GM23338 (cell line): Measurements from ENCODE around the gene CAMP.
"Not testable (repeated sequence)": the region's sequence is repeated elsewhere in the genome, so short reads cannot be mapped to it uniquely, and the experiment has no call there.

Experiments
- CTCF ChIP-seq, 2 experiments: fragments of 200-600 bp in 1 of 2; sonication (generic) in 1 of 2; conservative IDR thresholded peaks; 2 replicates each; pipeline versions ENCODE4 v1.5.1 to v1.6.1; 2016 to 2017; ENCODE audit warnings: antibody characterized with exemption in 2 of 2, low read depth in 2 of 2, mild to moderate bottlenecking in 2 of 2, moderate library complexity in 1 of 2
- EZH2phosphoT487 ChIP-seq: fragments of 200-600 bp; sonication (generic); IDR thresholded peaks from one replicate; pipeline ENCODE4 v1.8.1; 2018; ENCODE audit warnings: antibody characterized with exemption; ENCODE audit not compliant: unreplicated experiment
- POLR2AphosphoS5 ChIP-seq: IDR thresholded peaks from 2 replicates; pipeline ENCODE4 v1.6.1; 2016; ENCODE audit warnings: antibody characterized with exemption, low read depth
- STAT1 ChIP-seq: IDR thresholded peaks from one replicate; pipeline ENCODE4 v1.6.1; 2016; ENCODE audit warnings: antibody characterized with exemption; ENCODE audit not compliant: unreplicated experiment
- ZNF114 ChIP-seq: fragments of 250-450 bp; sonication (Bioruptor Pico); IDR thresholded peaks from 2 replicates; pipeline ENCODE4 v1.5.0; 2020; ENCODE audit warnings: mild to moderate bottlenecking, moderate library complexity
- TF ChIP-seq, protein P1 (sequence below): IDR thresholded peaks from one replicate; pipeline ENCODE4 v1.6.1; 2018; ENCODE audit warnings: antibody characterized with exemption; ENCODE audit not compliant: unreplicated experiment
- TF ChIP-seq, protein P2 (sequence below): IDR thresholded peaks from 2 replicates; pipeline ENCODE4 v1.6.1; 2016; ENCODE audit warnings: antibody characterized with exemption

- TF ChIP-seq, protein P1, sequence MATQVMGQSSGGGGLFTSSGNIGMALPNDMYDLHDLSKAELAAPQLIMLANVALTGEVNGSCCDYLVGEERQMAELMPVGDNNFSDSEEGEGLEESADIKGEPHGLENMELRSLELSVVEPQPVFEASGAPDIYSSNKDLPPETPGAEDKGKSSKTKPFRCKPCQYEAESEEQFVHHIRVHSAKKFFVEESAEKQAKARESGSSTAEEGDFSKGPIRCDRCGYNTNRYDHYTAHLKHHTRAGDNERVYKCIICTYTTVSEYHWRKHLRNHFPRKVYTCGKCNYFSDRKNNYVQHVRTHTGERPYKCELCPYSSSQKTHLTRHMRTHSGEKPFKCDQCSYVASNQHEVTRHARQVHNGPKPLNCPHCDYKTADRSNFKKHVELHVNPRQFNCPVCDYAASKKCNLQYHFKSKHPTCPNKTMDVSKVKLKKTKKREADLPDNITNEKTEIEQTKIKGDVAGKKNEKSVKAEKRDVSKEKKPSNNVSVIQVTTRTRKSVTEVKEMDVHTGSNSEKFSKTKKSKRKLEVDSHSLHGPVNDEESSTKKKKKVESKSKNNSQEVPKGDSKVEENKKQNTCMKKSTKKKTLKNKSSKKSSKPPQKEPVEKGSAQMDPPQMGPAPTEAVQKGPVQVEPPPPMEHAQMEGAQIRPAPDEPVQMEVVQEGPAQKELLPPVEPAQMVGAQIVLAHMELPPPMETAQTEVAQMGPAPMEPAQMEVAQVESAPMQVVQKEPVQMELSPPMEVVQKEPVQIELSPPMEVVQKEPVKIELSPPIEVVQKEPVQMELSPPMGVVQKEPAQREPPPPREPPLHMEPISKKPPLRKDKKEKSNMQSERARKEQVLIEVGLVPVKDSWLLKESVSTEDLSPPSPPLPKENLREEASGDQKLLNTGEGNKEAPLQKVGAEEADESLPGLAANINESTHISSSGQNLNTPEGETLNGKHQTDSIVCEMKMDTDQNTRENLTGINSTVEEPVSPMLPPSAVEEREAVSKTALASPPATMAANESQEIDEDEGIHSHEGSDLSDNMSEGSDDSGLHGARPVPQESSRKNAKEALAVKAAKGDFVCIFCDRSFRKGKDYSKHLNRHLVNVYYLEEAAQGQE, result not testable (repeated sequence)
- TF ChIP-seq CTCF (conservative IDR thresholded peaks at IDR 0.05; ENCODE audit: low read depth in 2 of 2); POLR2AphosphoS5; EZH2phosphoT487; ZNF114 (CRISPR knock-in tag); STAT1: not testable (repeated sequence)
- TF ChIP-seq, protein P2, sequence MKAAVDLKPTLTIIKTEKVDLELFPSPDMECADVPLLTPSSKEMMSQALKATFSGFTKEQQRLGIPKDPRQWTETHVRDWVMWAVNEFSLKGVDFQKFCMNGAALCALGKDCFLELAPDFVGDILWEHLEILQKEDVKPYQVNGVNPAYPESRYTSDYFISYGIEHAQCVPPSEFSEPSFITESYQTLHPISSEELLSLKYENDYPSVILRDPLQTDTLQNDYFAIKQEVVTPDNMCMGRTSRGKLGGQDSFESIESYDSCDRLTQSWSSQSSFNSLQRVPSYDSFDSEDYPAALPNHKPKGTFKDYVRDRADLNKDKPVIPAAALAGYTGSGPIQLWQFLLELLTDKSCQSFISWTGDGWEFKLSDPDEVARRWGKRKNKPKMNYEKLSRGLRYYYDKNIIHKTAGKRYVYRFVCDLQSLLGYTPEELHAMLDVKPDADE, result not testable (repeated sequence)
These were observed 12.8 kb upstream of the CAMP start for GRCh38 chr3:48210534-48210933.
